Hematopoietic multipotent progenitor cell treated with erythropoietin and hydrocortisone succinate and interleukin-3 and kit ligand, for 17 days (in vitro differentiated cells): ENCODE results near the gene HDAC4.

Experiments
- DNase-seq: peaks from one replicate; pipeline ENCODE4 v3.0.0-alpha.2; 2015; ENCODE audit warnings: low spot score

Gene HDAC4

GRCh38 chr2:239216614-239217273 is 184.1 kb downstream of the HDAC4 start:
- no peak for DNase-seq

GRCh38 chr2:239215988-239216613 is 184.7 kb downstream of the HDAC4 start:
- no peak for DNase-seq

- DNase-seq, result no peak
These were observed 185.5 kb downstream of the HDAC4 start for GRCh38 chr2:239215136-239215925.

- DNase-seq, result no peak
These were observed 186.1 kb downstream of the HDAC4 start for GRCh38 chr2:239214725-239215124.

- no peak for DNase-seq
These were observed 187.1 kb downstream of the HDAC4 start for GRCh38 chr2:239213643-239214101.

- no peak for DNase-seq
These were observed 187.7 kb downstream of the HDAC4 start for GRCh38 chr2:239212929-239213642.

GRCh38 chr2:239212121-239212928 is 188.5 kb downstream of the HDAC4 start:
- peak; percentile 65 for DNase-seq

GRCh38 chr2:239211396-239212094 is 189.3 kb downstream of the HDAC4 start:
- DNase-seq, result no peak

GRCh38 chr2:239209783-239210182 is 191.0 kb downstream of the HDAC4 start:
- no peak for DNase-seq

- no peak for DNase-seq
These were observed 192.2 kb downstream of the HDAC4 start for GRCh38 chr2:239208465-239209180.

- DNase-seq, result no peak
These were observed 194.0 kb downstream of the HDAC4 start for GRCh38 chr2:239206851-239207250.

- DNase-seq, result no peak
These were observed 194.8 kb downstream of the HDAC4 start for GRCh38 chr2:239206042-239206441.

- no peak for DNase-seq
These were observed 195.8 kb downstream of the HDAC4 start for GRCh38 chr2:239204876-239205468.

GRCh38 chr2:239204136-239204875 is 196.5 kb downstream of the HDAC4 start:
- DNase-seq, result no peak

GRCh38 chr2:239203443-239204135 is 197.2 kb downstream of the HDAC4 start:
- no peak for DNase-seq

GRCh38 chr2:239202836-239203235 is 198.0 kb downstream of the HDAC4 start:
- DNase-seq, result no peak

GRCh38 chr2:239202343-239202742 is 198.5 kb downstream of the HDAC4 start:
- no peak for DNase-seq

GRCh38 chr2:239201884-239202283 is 198.9 kb downstream of the HDAC4 start:
- no peak for DNase-seq

GRCh38 chr2:239201531-239201876 is 199.3 kb downstream of the HDAC4 start:
- DNase-seq, result no peak
